SKM-1 (cell line): ENCODE data around the gene ZNF701.
A peak's percentile ranks its signal among the peaks of the same experiment; 100 is the strongest.
"Not testable (repeated sequence)": the region's sequence is repeated elsewhere in the genome, so short reads cannot be mapped to it uniquely, and the experiment has no call there.

Experiments used
- DNase-seq: peaks from one replicate; lab custom pipeline; 2025; ENCODE audit not compliant: unreplicated experiment; lab: John Stamatoyannopoulos, UW

The ZNF701 gene

DNA sequence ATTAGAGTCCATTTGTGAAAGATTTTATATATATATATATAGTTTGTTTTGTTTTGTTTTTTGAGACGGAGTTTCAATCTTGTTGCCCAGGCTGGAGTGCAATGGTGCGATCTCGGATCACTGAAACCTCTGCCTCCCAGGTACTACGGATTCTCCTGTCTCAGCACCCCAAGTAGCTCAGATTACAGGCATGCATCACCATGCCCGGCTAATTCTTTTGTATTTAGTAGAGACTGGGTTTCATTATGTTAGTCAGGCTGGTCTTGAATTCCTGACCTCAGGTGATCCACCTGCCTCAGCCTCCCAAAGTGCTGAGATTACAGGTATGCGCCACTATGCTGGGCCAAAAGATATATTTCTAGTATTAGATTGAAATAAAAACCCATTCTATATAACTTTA, 4.0 kb upstream of the ZNF701 start:
- no peak for DNase-seq

GRCh38 chr19:52566588-52566987, 3.5 kb upstream of the ZNF701 start:
- DNase-seq: no peak

GRCh38 chr19:52567921-52568320, 2.2 kb upstream of the ZNF701 start:
- no peak for DNase-seq

- DNase-seq: not testable (repeated sequence)
These were observed 468 bp upstream of the ZNF701 start for GRCh38 chr19:52569638-52569999.

- DNase-seq: no peak
These were observed 14.8 kb downstream of the ZNF701 start for GRCh38 chr19:52584736-52585440.

- DNase-seq: no peak
These were observed 15.5 kb downstream of the ZNF701 start for GRCh38 chr19:52585604-52586003.

GRCh38 chr19:52590728-52591127, 20.6 kb downstream of the ZNF701 start:
- no peak for DNase-seq

- DNase-seq: no peak
These were observed 22.2 kb downstream of the ZNF701 start for GRCh38 chr19:52592301-52592700.

DNA sequence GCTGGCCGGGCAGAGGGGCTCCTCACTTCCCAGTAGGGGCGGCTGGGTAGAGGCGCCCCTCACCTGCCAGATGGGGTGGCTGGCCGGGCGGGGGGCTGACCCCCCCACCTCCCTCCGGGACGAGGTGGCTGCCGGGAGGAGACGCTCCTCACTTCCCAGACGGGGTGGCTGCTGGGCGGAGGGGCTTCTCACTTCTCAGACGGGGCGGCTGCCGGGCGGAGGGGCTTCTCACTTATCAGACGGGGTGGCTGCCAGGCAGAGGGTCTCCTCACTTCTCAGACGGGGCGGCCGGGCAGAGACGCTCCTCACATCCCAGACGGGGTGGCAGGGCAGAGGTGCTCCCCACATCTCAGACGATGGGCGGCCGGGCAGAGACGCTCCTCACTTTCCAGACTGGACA, 23.4 kb downstream of the ZNF701 start:
- DNase-seq: not testable (repeated sequence)

DNA sequence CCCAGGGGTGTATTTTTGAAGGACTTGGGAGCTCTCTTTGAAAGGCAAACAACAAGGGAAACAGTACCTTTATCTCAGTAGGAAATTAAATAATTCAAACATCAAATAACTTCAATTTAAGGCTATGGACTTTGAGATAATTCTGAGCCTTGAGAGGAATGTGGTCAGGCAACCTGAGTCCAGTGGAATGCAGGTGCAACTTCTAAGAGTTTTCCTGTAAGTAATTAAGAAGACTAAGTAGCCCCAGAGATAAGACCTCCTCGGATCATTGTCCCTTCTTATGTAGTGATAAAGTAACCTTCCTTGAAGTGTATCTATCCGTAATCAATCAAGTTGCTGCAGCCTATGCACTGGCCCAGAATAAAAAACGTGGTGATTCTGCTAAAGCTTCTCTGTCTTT, 29.2 kb downstream of the ZNF701 start:
- DNase-seq: no peak

DNA sequence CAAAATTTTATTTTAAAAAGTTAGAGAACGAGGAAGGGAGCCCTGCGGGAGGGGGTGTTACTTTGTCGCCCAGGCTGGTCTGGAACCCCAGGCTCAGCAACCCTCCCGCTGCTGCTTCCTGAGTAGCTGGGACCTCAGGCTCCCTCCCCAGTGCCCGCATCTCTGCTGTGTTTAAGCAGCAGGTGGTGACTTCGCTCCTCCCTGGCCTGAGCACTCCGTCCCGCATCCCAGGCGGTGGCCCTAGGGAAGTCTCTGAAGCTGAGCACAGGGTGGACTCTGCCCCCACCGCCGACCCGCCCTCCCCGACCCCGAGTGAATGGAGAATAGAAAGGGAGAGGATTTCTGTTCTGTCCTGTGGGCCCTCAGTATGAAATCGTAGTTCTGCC, 30.5 kb downstream of the ZNF701 start:
- DNase-seq: no peak

DNA sequence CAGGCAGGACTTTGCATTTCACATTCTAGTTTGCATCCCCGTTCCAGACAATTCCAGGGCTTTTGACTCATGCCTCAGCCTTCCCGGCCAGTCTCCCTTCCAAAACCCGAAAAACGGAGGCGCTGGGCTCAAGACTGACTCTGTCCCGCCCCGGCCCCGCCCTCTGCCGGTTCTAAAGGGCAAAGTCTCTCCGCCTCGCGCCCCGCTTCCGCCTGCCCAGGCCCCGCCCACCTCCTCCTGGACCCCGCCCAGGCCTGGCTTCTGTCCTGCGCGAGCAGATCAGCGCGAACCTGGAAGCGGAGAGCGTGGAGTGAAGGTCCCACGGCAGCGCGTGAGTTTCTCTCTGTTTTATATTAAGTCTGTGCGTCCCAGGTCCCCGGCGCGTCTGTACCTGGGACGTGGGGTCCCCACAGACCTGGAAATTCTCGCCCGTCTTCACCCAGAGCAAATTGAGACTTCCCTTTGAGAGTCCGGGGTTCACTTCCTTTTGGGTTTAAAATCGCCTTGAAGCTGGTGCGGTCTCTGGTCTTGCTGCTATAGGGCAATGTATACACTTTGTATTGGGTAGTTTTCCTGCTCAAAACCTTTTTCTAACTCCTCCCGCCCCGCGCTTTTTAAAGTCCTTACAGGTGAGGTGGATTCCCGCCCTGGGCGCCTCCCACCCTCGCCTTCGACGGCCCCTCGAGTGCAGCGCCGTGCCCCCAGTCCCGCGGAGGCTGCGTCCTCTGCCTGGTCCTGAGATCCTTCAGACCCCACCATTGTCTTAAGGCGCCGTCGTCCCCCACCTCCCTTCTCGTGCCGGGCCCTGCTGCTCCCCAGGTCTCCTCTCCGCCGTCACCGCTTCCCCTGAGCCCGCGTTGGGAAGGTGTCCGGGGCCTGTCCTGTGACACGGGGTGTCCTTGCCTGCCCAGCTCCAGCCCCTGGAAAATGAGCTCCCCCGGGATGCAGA, 31.2 kb downstream of the ZNF701 start:
- peak; percentile 7 for DNase-seq

GRCh38 chr19:52601974-52602366, 31.9 kb downstream of the ZNF701 start:
- DNase-seq: not testable (repeated sequence)

DNA sequence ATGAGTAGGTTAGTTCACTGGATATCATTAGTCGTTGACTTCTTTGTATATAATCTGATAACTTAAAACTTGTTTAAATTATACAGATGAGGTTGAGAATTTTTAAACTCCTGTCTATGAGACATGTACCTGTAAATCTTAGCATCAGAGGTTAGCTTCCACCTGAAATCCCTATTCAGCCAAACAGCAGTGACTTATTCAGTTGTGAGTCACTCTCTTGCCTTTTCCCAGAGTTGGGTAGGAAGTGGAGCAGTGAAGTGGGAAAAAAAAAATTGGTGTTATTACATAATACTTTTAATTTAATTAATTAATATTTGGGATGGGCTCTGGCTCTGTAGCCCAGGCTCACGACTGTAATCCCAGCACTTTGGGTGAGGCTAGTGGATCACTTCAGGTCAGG, 32.9 kb downstream of the ZNF701 start:
- DNase-seq: no peak

DNA sequence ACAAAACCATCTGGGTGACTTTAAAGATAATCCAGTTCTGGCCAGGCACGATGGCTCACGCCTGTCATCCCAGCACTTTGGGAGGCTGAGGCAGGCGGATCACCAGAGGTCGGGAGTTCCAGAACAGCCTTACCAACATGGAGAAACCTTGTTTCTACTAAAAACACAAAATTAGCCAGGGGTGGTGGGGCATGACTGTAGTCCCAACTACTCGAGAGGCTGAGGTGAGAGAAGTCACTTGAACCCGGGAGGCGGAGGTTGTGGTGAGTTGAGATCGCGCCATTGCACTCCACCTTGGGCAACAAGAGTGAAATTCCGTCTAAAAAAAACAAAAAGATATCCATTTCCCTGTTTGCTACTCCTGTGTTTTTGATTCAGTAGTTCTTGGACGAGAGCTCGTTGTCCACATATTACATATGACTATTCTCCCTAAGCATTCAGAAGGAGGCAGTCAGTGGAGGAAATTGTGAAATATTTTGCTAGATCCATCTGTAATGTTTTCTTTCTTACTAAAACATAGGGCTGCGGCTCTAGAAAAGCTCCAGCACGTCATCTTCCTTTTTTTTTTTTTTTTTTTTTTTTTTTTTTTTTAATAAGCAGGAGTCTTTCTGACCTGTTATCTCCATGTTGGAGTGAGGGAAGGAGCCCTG, 33.6 kb downstream of the ZNF701 start:
- no peak for DNase-seq

GRCh38 chr19:52613299-52613906, 43.3 kb downstream of the ZNF701 start:
- no peak for DNase-seq

GRCh38 chr19:52621376-52621775, 51.3 kb downstream of the ZNF701 start:
- DNase-seq: no peak

GRCh38 chr19:52622261-52622660, 52.2 kb downstream of the ZNF701 start:
- no peak for DNase-seq

DNA sequence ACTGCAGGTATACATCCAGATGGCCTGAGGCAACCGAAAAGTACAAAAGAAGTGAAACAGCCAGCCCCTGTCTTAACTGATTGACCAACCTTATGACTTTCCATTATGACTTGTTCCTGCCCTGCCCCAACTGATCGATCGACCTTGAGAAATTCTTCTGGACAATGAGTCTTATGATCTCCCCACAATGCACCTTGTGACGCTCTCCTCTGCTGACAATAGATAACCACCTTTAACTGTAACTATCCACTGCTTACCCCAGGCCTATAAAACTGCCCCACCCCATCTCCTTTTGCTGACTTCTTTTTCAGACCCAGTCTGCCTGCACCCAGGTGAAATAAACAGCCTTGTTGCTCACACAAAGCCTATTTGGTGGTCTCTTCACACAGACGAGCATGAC, 56.8 kb downstream of the ZNF701 start:
- DNase-seq: no peak

DNA sequence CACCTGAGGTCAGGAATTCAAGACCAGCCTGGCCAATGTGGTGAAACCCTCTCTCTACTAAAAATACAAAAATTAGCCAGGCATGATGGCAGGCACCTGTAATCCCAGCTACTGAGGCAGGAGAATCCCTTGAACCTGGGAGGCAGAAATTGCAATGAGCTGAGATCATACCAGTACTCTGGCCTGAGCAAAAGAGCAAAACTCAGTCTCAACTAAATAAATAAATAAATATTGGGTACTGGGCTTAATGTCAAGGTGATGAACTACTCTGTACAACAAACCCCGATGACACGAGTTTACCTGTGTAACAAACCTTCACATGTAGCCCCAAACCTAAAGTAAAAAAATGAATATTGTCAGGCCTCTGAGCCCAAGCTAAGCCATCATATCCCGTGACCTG, 57.4 kb downstream of the ZNF701 start:
- DNase-seq: not testable (repeated sequence)

DNA sequence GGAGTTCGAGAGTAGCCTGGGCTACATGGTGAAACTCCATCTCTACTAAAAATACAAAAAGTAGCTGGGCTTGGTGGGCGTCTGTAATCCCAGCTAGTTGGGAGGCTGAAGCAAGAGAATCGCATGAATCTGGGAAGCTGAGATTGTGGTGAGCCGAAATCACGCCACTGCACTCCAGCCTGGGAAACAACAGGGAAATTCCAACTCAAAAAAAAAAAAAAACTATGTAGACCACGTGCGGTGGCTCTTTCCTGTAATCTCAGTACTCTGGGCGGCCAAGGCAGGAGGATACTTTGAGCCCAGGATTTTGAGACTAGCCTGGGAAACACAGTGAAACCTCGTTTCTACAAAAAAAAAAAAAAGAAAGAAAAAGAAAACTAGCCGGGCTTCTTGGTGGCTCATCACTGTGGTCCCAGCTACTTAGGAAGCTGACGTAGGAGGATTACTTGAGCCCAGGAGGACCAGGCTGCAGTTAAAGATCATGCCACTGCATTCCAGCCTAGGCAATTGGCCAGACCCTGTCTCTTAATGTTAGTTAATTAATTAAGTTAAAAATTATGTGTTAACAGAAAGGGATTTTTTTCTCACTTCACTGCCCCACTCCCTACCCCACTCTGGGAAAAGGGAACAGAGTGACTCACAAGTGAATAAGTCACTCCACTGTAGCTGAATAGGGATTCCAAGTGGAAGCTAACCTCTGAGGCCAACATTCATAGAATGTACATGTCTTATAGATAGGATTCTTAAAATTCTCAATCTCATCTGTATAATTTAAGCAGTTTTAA, 65.9 kb downstream of the ZNF701 start:
- DNase-seq: no peak
